GM15510 (cell line): Measurements from ENCODE around the gene DSG3.

Source experiments
- POLR2A ChIP-seq: IDR thresholded peaks from 3 replicates; pipeline ENCODE4 v1.6.1; 2011; ENCODE audit warnings: borderline replicate concordance; ENCODE audit not compliant: insufficient read length; ENCODE audit errors: extremely low read depth

The DSG3 gene

GRCh38 chr18:31447530-31448191, at the start of gene DSG3:
TSS of gene DSG3 (plus strand) at chr18:31447741. CDS start at chr18:31447878, 137 bp downstream.
- no peak for TF ChIP-seq POLR2A

- no peak for TF ChIP-seq POLR2A
These were observed 49.4 kb upstream of the DSG3 start for GRCh38 chr18:31398191-31398590.

GRCh38 chr18:31399306-31400032, 48.1 kb upstream of the DSG3 start:
- TF ChIP-seq POLR2A: no peak

GRCh38 chr18:31401156-31402025, 46.1 kb upstream of the DSG3 start:
- TF ChIP-seq POLR2A: no peak

- TF ChIP-seq POLR2A: no peak
These were observed 45.5 kb upstream of the DSG3 start for GRCh38 chr18:31402026-31402373.

GRCh38 chr18:31403409-31403808, 44.1 kb upstream of the DSG3 start:
- TF ChIP-seq POLR2A: no peak

- no peak for TF ChIP-seq POLR2A
These were observed 39.9 kb upstream of the DSG3 start for GRCh38 chr18:31407649-31408048.

- TF ChIP-seq POLR2A: no peak
These were observed 38.3 kb upstream of the DSG3 start for GRCh38 chr18:31409276-31409675.

- no peak for TF ChIP-seq POLR2A
These were observed 36.6 kb upstream of the DSG3 start for GRCh38 chr18:31410716-31411483.

- no peak for TF ChIP-seq POLR2A
These were observed 34.4 kb upstream of the DSG3 start for GRCh38 chr18:31413137-31413536.

GRCh38 chr18:31417850-31418249, 29.7 kb upstream of the DSG3 start:
- TF ChIP-seq POLR2A: no peak

- TF ChIP-seq POLR2A: no peak
These were observed 28.0 kb upstream of the DSG3 start for GRCh38 chr18:31419457-31419932.

GRCh38 chr18:31420032-31420431, 27.5 kb upstream of the DSG3 start:
- no peak for TF ChIP-seq POLR2A

GRCh38 chr18:31420524-31420923, 27.0 kb upstream of the DSG3 start:
- no peak for TF ChIP-seq POLR2A
